Gastroesophageal sphincter (tissue), 3 donors: Measurements from ENCODE around the gene ROR2.

ENCODE experiments used
- EP300 ChIP-seq: sonication (generic); formaldehyde crosslinking; IDR thresholded peaks from one replicate; pipeline ENCODE4 v1.6.1; 2017; ENCODE audit warnings: antibody characterized with exemption, mild to moderate bottlenecking
- POLR2A ChIP-seq, 2 donors: fragments of 450-650 bp; IDR thresholded peaks; one replicate each; pipeline ENCODE4 v1.6.1; 2017; ENCODE audit warnings: antibody characterized with exemption in 2 of 2, mild to moderate bottlenecking in 2 of 2, moderate library complexity in 1 of 2
- TF ChIP-seq, protein P1 (sequence below), 4 experiments: fragments of 200-600 bp in 2 of 4; fragments of 450-650 bp in 2 of 4; sonication (generic) in 1 of 4; IDR thresholded peaks; one replicate each; pipeline ENCODE4 v1.5.1; 2017 to 2019; ENCODE audit warnings: antibody characterized with exemption in 4 of 4, mild to moderate bottlenecking in 2 of 4, moderate library complexity in 2 of 4

DNA sequence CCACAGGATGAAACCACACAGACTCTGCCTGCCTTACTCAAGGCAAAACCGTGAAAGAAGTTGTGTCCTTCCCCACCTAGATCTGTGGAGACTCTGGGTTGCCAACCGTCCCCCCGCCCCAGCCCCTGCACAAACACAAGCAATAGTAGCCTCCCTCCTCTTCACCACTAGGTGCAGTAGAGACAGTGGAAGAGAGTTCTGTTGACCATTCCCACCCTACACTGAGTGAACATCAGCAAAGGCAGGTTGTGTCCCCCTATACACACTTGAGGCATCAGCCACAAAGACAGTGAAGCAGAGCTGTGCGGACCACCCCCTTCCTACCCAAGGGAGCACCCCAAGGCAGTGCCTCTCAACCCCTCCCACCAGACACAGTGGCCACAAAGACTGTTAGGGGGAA lies 302.7 kb downstream of the ROR2 start:
- no peak for TF ChIP-seq EP300
- TF ChIP-seq, protein P1, sequence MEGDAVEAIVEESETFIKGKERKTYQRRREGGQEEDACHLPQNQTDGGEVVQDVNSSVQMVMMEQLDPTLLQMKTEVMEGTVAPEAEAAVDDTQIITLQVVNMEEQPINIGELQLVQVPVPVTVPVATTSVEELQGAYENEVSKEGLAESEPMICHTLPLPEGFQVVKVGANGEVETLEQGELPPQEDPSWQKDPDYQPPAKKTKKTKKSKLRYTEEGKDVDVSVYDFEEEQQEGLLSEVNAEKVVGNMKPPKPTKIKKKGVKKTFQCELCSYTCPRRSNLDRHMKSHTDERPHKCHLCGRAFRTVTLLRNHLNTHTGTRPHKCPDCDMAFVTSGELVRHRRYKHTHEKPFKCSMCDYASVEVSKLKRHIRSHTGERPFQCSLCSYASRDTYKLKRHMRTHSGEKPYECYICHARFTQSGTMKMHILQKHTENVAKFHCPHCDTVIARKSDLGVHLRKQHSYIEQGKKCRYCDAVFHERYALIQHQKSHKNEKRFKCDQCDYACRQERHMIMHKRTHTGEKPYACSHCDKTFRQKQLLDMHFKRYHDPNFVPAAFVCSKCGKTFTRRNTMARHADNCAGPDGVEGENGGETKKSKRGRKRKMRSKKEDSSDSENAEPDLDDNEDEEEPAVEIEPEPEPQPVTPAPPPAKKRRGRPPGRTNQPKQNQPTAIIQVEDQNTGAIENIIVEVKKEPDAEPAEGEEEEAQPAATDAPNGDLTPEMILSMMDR (IDR thresholded peaks at IDR 0.05) = no peak
- no peak for TF ChIP-seq POLR2A (IDR thresholded peaks at IDR 0.05)
